Thyroid gland (tissue), 4 donors: Measurements from ENCODE around the gene COL20A1.

Experiments used
- POLR2A ChIP-seq, 2 donors: fragments of 450-650 bp; IDR thresholded peaks; one replicate each; pipeline ENCODE4 v1.6.1; 2017; ENCODE audit warnings: antibody characterized with exemption in 2 of 2, mild to moderate bottlenecking in 2 of 2, moderate library complexity in 1 of 2
- TF ChIP-seq, protein P1 (sequence below), 6 experiments: fragments of 200-600 bp in 3 of 6; fragments of 450-650 bp in 3 of 6; sonication (generic) in 3 of 6; IDR thresholded peaks; one replicate each; pipeline ENCODE4 v1.5.1; 2016 to 2019; ENCODE audit warnings: antibody characterized with exemption in 6 of 6, mild to moderate bottlenecking in 2 of 6, inconsistent platforms in 1 of 6, moderate library complexity in 1 of 6

GRCh38 chr20:63260521-63260920, 32.5 kb upstream of the COL20A1 start:
- TF ChIP-seq, protein P1, sequence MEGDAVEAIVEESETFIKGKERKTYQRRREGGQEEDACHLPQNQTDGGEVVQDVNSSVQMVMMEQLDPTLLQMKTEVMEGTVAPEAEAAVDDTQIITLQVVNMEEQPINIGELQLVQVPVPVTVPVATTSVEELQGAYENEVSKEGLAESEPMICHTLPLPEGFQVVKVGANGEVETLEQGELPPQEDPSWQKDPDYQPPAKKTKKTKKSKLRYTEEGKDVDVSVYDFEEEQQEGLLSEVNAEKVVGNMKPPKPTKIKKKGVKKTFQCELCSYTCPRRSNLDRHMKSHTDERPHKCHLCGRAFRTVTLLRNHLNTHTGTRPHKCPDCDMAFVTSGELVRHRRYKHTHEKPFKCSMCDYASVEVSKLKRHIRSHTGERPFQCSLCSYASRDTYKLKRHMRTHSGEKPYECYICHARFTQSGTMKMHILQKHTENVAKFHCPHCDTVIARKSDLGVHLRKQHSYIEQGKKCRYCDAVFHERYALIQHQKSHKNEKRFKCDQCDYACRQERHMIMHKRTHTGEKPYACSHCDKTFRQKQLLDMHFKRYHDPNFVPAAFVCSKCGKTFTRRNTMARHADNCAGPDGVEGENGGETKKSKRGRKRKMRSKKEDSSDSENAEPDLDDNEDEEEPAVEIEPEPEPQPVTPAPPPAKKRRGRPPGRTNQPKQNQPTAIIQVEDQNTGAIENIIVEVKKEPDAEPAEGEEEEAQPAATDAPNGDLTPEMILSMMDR (IDR thresholded peaks at IDR 0.05), result no peak
- no peak for TF ChIP-seq POLR2A (IDR thresholded peaks at IDR 0.05)
